ENCODE results near the gene SCNN1B.

Gene SCNN1B

GRCh38 chr16:23321206-23321875 lies 19.2 kb downstream of the SCNN1B start:
- DNase-seq: no peak

- no peak for DNase-seq
Observed at GRCh38 chr16:23323224-23324030, 21.3 kb downstream of the SCNN1B start.

- DNase-seq: no peak
Observed at GRCh38 chr16:23324727-23325126, 22.6 kb downstream of the SCNN1B start.

- DNase-seq: no peak
Observed at GRCh38 chr16:23327836-23328235, 25.7 kb downstream of the SCNN1B start.

DNA sequence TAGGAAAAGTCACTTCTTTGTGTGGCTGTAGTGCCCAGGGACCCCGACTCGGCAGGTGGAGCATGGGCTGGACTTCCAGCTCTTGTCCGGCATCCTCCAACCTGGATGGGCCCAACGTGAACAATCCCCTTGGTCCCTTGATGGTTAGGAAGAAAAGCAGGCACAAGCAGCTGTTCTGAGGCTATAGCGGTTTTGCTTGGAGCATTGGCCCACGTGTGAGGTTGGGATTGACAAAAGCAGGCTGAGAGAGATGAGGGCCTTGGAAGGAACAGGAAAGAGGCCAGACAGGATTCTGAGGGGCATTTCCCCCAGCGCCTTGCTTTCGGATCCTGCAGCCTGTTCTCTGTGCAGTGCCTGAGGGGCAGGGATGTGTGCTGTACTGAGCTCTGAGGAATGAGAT lies 28.1 kb downstream of the SCNN1B start:
- DNase-seq: no peak

DNA sequence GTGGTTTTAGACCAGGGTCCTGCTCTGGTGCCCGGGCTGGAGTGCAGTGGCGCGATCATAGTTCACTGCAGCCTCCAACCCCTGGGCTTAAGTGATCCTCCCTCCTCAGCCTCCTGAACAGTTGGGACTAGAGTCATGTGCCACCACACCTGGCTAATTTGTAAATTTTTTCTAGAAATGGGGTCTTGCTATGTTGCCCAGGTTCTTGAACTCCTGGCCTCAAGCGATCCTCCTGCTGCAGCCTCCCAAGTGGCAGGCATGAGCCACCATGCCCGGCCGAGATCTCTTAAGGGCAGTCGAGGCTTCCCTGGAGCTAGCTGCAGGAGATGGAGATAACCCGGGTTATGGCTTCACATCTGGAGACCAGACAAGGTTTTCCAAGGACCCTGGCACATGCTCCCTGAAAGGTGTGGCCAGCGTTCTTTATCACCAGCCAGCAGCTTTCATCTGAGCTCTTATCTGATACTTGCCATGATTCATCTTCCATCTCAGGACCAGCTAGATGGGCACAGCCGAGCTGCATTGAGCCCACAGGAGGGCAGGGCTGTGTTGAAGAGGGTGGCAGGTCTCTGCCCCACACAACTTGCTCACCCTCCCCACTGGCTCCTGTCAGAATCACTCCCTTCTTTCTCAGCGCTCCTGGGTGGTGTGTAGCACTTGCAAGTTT lies 28.6 kb downstream of the SCNN1B start:
- DNase-seq: no peak

DNA sequence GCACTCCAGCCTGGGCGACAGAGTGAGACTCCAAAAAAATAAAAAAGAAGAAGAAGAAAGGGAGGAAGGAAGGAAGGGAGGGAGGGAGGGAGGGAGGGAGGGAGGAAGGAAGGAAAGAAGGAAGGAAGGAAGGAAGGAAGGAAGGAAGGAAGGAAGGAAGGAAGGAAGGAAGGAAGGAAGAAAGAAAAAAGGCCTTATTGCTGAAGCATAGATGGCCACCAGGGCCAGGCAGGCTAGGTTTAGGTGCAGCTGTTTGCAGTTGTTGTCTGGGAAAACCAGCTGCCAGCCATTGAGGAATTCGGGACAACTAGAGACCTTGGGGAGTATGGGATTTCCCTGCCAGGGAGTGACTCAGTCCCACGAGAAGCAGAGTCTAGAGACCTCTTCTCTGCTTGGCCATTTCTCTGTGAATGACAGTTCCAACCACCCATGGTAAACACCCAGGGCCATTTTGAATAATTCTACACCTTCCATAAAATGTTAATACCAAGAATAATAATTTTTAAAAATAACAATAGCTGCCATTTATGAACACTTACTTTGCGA lies 31.0 kb downstream of the SCNN1B start:
- DNase-seq: no peak

GRCh38 chr16:23333831-23334456 lies 31.8 kb downstream of the SCNN1B start:
- DNase-seq: no peak

- DNase-seq: no peak
Observed at GRCh38 chr16:23334457-23334853, 32.4 kb downstream of the SCNN1B start.

- no peak for DNase-seq
Observed at GRCh38 chr16:23334950-23335349, 32.8 kb downstream of the SCNN1B start.

DNA sequence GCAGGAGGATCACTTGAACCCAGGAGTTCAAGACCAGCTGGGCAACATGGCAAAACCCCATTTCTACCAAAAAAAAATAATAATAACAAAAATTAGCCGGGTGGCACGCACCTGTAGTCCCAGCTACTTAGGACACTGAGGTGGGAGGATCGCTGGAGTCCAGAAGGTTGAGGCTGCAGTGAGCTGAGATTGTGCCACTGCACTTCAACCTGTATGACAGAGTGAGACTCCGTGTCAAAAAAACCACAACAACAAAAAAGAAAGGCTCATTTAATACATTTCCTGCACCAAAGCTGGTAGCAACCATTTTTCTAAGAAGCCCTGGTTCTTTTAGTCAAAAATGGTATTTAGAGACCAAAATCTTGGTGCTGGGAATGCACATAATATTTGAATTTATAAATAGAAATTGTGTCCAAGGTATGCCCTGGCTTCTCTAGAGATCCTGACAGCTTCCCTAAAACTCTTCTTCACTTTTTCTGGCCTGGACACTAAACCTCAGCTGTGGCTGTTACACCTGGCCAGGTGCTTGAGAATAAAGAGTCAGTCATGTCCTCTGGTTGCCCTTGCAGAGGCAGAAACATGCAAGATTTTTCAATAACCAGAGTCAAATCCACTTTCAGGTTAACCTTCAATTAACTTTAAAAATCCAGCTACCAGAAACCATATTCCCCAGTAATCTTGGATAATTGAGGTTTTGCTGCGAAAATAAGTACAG lies 35.9 kb downstream of the SCNN1B start:
- no peak for DNase-seq

- no peak for DNase-seq
Observed at GRCh38 chr16:23339787-23340186, 37.7 kb downstream of the SCNN1B start.

DNA sequence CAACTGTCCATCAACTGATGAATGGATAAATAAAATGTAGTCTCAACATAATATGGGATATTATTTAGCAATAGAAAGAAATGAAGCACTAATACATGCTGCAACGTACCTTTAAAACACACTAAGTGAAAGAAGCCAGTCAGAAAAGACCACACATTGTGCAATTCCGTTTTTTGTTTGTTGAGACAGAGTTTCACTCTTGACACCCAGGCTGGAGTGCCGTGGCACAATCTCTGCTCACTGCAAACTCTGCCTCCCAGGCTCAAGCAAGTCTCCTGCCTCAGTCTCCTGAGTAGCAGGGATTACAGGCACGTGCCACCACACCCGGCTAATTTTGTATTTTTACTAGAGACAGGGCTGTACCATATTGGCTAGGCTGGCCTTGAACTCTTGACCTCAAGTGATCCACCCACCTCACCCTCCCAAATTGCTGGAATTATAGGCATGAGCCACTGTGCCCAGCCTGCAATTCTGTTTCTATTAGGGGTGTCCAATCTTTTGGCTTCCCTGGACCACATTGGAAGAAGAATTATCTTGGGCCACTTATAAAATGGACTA lies 40.1 kb downstream of the SCNN1B start:
- no peak for DNase-seq

GRCh38 chr16:23343643-23344612 lies 41.8 kb downstream of the SCNN1B start:
- no peak for DNase-seq

DNA sequence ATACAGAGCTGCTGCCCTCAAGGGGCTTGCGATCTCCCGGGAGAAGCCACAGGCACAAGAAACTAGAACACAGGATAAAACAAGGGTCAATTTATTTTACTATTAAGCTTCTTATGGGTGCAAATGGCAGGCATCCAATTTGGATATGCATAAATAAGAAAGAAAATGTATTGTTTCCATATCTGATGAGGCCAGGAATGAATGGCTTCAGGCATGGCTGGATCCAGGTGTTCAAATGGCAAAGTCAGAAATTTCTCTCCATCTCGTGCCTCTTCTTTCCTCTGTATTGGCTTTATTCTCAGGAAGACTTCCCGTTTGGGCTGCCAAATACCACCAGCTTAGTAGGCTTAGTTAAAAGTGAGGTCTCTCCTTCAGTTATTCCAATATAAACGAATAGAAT lies 43.1 kb downstream of the SCNN1B start:
- no peak for DNase-seq

DNA sequence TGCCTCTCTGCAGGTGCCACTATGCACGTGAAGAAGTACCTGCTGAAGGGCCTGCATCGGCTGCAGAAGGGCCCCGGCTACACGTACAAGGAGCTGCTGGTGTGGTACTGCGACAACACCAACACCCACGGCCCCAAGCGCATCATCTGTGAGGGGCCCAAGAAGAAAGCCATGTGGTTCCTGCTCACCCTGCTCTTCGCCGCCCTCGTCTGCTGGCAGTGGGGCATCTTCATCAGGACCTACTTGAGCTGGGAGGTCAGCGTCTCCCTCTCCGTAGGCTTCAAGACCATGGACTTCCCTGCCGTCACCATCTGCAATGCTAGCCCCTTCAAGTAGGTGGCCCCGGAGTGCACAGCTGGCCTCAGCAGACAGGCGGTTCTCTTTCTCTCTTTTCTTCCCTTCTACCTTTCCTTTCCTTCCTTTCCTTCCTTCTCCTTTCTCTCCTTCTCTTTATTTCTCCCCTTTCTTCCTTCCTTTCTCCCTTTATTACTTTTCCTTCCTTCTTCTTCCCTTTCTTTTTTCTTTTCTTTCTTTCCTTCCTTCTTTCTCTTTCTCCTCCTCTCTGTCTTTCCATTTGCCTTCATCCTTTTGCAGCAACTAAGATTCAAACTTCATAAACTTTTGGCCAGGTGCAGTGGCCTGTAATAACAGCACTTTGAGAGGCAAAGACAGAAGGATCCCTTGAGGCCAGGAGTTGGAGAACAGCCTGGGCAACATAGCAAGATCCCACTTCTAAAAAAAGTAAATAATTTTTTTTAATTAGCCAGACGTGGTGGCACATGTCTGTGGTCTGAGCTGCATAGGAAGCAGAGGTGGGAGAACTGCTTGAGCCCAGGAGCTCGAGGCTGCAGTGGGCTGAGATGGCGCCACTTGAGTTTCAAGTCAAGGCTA lies 46.7 kb downstream of the SCNN1B start:
- DNase-seq: no peak

GRCh38 chr16:23351360-23351759 lies 49.3 kb downstream of the SCNN1B start:
- DNase-seq: no peak

- DNase-seq: no peak
Observed at GRCh38 chr16:23353440-23353839, 51.3 kb downstream of the SCNN1B start.

GRCh38 chr16:23354246-23354645 lies 52.1 kb downstream of the SCNN1B start:
- no peak for DNase-seq

GRCh38 chr16:23355106-23355670 lies 53.1 kb downstream of the SCNN1B start:
- DNase-seq: no peak

Data from NCI-H2227 treated with DMSO at 0.1 percent for 48 hours (cell line).